ENCODE measurements around the gene SLC1A5.
A peak's percentile ranks its signal among the peaks of the same experiment; 100 is the strongest.
"Not testable (repeated sequence)": the region's sequence is repeated elsewhere in the genome, so short reads cannot be mapped to it uniquely, and the experiment has no call there.

SLC1A5 gene

GRCh38 chr19:46802152-46802551 lies 13.8 kb upstream of the SLC1A5 start:
- DNase-seq (ENCODE audit: low read depth, low spot score): peak; percentile 61

- no peak for DNase-seq (ENCODE audit: low read depth, low spot score)
Measured at GRCh38 chr19:46798713-46799112, 10.3 kb upstream of the SLC1A5 start.

- no peak for DNase-seq (ENCODE audit: low read depth, low spot score)
Measured at GRCh38 chr19:46797881-46798280, 9.5 kb upstream of the SLC1A5 start.

DNA sequence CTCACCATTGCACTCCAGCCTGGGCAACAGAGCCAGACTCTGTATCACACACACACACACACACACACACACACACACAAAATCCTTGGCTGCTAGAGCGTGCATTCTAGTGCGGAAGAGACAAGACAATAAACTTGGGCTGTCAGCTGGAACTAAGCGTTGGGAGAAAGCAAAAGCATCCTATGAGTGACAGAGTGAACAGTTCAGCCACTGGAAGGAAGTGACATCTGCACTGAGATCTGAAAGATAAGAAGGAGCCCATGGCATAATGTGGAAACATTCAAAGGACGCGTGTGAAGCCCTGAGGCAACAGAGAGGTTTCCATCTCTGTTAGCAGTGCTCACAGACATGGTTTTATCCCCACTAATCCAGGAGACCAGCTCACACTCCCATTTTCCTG lies 3.5 kb upstream of the SLC1A5 start:
- DNase-seq (ENCODE audit: low read depth, low spot score): peak; percentile 72

DNA sequence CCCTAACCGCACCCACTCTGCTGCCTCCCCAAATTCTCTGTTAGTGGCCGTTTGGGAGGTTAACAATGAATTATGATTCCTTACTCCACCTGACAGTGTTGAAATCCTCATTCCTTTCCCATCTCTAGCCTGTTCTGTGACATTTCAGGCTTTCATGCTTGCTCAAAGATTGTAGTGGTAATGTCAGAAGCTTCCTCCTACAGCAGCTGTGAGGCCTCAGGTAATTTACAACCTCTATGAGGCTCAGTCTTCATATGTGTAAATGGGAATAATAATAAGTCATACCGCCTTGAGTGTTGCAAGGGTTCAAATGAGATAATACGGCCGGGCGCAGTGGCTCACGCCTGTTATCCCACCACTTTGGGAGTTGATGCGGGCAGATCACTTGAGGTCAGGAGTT lies 977 bp upstream of the SLC1A5 start:
- DNase-seq (ENCODE audit: low read depth, low spot score): no peak

DNA sequence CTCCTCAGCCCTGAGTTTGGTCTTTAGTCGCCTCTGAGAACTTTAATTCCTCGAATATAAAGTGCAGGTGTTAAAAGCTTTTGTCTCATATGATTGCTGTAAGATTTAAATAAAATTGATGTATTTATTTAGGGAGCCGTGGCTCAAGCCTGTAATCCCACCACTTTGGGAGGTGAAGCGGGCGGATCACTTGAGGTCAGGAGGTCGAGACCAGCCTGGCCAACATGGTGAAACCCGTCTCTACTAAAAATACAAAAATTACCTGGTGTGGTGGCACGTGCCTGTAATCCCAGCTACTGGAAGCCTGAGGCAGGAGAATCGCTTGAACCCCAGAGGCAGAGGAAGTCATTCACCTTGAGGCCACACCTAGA lies 559 bp upstream of the SLC1A5 start:
- no peak for DNase-seq (ENCODE audit: low read depth, low spot score)

- DNase-seq (ENCODE audit: low read depth, low spot score): peak; percentile 74
Measured at GRCh38 chr19:46787331-46788261, 798 bp downstream of the SLC1A5 start.

GRCh38 chr19:46787040-46787330 lies 1.4 kb downstream of the SLC1A5 start:
- no peak for DNase-seq (ENCODE audit: low read depth, low spot score)

GRCh38 chr19:46786236-46787039 lies 2.0 kb downstream of the SLC1A5 start:
- DNase-seq (ENCODE audit: low read depth, low spot score): peak; percentile 83

DNA sequence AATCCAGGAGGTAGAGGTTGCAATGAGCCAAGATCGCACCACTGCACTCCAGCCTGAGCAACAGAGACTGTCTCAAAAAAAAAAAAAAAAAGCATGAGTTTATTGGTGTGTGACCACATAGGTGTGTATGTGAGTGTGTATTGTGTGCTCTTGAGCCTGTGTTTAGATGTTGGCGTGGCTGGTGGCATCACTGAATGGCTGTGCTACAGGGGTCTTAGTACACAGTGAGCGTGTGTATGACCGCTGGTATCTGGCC lies 2.5 kb downstream of the SLC1A5 start:
- DNase-seq (ENCODE audit: low read depth, low spot score): no peak

DNA sequence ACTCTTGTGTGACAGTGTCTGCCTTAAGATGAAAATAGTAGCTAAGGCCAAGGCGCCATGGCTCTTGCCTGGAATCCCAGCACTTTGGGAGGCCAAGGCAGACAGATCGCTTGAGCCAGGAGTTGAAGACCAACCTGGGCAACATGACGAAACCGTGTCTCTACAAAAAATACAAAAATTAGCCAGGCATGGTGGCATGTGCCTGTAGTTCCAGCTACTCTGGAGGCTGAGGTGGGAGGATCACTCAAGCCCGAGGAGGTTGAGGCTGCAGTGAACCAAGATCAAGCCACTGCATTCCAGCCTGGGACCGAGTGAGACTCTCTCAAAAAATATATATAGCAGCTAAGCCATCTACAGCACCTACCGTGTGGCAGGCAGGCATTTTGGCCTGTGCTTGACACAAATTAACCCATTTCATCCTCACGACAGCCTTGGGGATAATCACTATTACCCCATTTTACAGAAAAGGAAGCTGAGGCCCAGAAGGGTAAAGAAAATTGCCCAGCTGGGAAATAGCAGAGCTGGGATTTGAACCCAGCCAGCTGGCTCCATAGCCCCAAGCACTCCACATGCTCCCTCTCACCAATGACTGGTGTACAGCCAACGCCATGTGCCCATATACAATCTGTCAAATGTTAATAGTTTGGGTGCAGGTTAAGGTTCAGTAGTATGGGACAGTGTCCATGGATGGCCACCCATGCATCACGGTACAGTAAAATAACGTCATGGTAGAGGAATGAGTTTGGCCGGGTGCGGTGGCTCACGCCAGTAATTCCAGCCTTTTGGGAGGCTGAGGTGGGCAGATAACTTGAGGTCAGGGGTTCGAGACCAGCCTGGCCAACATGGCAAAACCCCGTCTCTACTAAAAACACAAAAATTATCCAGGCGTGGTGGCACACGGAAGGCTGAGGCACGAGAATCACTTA lies 3.1 kb downstream of the SLC1A5 start:
- peak; percentile 44 for DNase-seq (ENCODE audit: low read depth, low spot score)

DNA sequence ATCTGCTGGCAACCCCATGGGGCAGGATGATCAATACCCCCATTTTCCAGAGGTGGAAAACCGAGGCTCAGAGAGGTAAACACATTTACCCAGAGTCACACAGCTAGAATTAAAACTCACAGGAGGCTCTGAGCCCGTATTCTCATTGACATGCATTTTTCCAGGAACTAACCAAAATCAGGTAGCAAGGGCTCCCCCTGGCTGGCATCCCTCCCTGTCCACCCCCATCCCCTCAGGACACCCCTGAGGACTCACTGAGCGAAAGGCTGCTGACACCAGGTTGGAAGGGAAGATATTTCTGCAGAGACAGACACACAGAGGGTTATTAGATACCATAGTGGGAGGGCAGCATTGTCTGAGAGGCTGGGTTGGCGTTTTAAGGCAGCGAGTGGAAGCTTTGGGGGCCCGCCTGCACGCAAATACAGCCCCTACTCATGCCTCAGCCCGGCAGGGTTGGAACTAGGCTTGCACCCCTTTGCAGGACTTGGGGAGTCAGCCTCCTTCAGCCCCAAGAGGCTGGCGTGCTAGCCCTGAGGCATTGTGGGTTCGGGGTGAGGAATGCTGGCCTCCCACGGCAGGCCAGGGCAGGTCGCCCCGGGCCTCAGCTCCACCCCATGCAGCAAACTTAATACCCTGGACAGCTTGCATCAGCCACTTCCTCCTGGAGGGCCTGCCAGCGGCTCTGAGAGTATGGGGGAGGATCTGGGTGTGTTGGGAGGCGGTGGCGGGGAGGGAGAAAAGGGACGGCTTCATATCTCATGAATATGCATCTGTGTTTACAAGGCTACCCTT lies 3.9 kb downstream of the SLC1A5 start:
- DNase-seq (ENCODE audit: low read depth, low spot score): peak; percentile 90

DNA sequence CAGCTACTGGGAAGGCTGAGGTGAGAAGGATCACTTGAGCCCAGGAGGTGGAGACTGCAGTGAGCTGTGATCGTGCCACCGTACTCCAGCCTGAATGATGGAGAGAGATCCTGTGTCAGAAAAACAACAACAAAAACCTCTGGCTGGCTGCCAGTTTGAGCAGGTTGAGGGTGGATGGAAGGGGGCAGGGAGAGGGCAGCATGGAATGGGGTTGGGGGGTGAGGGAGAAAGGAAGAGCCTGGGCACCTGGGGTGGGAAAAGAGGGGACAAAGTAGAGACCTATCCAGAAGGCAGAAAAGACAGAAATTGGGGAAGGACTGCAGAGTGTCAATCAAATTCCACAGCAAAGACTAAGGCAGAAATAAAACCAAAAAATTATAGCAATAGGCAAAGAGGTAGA lies 4.7 kb downstream of the SLC1A5 start:
- DNase-seq (ENCODE audit: low read depth, low spot score): no peak

DNA sequence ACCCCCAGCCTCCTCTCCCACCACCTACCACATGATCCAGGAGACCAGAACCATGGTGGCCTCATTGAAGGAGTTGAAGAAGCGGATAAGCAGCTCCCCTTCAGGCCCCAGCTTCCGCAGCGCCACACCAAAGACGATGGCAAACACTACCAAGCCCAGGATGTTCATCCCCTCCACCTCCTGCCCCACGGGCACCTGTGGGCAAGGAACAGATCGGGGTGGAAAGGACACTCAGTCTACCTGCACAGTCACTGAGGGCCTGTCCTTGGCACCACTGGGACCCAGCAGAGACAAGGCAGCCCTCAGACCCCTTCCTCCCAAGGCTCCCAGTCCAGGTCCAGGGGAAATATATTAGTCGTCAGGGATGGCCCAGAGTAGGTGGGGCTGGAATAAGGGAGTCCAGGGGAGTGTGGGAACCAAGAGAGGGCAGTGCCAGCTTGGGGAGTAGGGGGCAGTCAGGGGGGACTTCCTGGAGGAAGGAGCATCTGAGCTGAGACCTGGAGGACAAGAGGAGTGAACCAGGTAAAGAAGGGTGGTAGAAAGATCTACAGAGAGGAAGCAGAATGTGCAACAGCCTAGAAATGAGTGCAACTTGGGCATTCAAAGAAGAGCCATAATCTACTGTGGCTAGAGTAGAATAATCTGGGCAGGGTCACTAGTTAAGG lies 5.9 kb downstream of the SLC1A5 start:
- DNase-seq (ENCODE audit: low read depth, low spot score): no peak

DNA sequence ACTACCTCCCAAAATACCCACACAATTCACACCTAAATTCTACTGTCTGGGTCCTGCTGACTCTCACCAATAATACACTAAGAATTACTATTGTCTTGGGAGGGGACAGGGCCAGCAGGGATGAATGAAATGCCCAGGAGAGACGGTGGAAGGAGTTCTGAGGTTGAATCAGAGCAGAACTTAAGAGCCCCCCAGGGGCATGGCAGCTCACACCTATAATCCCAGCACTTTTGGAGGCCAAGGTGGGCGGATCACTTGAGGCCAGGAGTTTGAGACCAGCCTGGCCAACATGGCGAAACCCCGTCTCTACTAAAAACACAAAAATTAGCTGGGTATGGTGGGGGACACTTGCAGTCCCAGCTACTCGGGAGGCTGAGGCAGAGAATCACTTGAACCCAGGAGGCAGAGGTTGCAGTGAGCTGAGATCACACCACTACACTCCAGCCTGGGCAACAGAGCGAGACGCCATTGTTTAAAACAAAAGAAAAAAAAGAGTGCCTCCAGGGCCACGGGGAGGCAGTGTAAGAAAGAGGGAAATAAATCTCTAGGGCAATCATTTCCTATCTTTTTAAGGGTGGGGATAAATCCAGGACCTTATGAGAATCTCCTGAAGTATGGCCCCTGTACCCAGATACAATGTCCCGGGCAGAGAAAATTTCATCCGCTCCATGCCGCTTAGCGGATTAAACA lies 10.3 kb downstream of the SLC1A5 start:
- not testable (repeated sequence) for DNase-seq (ENCODE audit: low read depth, low spot score)

- no peak for DNase-seq (ENCODE audit: low read depth, low spot score)
Measured at GRCh38 chr19:46776927-46777911, 11.2 kb downstream of the SLC1A5 start.

DNA sequence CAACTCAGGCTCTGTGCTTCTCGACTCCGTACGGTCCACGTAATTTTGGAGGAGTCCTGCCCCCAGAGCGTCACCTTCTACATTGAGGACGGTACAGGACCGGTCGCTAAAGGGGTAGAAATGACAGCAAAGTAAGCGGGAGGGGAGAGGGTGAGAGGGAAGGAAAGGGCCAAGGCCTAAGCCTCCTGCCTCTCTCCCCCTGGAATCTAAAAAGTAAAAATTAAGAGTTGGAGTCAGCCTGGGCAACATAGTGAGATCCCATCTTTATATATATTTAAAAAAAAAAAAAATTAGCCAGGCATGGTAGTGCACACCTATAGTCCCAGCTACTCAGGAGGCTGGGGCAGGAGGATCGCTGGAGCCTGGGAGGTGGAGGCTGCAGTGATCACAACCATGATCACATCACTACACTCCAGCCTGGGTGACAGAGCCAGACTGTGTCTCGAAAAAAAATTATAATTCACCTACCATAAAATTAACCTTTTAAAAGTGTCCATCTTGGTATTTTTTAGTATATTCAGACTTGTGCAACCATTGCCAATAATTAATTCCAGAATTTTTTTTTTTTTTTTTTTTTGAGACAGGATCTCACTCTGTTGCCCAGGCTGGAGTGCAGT lies 12.6 kb downstream of the SLC1A5 start:
- no peak for DNase-seq (ENCODE audit: low read depth, low spot score)

DNA sequence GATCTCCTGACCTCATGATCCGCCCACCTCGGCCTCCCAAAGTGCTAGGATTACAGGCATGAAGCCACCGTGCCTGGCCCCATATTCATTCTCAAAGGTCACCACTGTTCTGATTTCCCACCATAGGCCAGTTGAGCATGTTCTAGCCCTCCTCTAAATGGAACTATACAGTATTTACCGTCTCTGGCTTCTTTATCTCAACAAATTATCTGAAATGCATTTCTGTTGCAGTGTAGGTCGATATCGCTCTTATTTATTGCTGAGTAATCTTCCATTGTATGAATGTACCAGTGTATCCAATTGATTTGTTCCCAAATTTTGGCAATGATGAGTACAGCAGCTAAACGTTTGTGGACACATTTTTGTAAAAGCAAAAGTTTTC lies 15.4 kb downstream of the SLC1A5 start:
- DNase-seq (ENCODE audit: low read depth, low spot score): no peak

All from ELF-1 (cell line).